ENCODE measurements around the gene AIMP2. TPM values are rescaled to one million over a fixed set of nuclear protein-coding genes. Genes with fewer than 3 reads are reported as not detected.
"Not testable (repeated sequence)": the region's sequence is repeated elsewhere in the genome, so short reads cannot be mapped to it uniquely, and the experiment has no call there.

The AIMP2 gene
- total RNA-seq, 1 donor: 6.4 TPM

GRCh38 chr7:6035686-6036085 lies 26.6 kb downstream of the AIMP2 start:
- Histone ChIP-seq H3K9me3 (ENCODE audit: low read depth, low read length) (no peaks in the 10 kb centered on the region), H3K4me3 (ENCODE audit: low read length) (no peak overlapping the region), H3K4me1 (ENCODE audit: insufficient read depth, low read length) (peaks cover 7% of the 10 kb centered on the region), H3K27me3 (ENCODE audit: insufficient read depth, low read length) (no peaks in the 10 kb centered on the region)

- H3K9me3 ChIP-seq (ENCODE audit: low read depth, low read length): no peaks in the 10 kb centered on the region
- no peaks in the 10 kb centered on the region for H3K27me3 ChIP-seq (ENCODE audit: insufficient read depth, low read length)
- no peak overlapping the region for H3K4me3 ChIP-seq (ENCODE audit: low read length)
- H3K4me1 ChIP-seq (ENCODE audit: insufficient read depth, low read length): no peaks in the 10 kb centered on the region
Measured at GRCh38 chr7:6049780-6050179, 40.7 kb downstream of the AIMP2 start.

- H3K4me1 ChIP-seq (ENCODE audit: insufficient read depth, low read length); H3K27me3 ChIP-seq (ENCODE audit: insufficient read depth, low read length); H3K4me3 ChIP-seq (ENCODE audit: low read length); H3K9me3 ChIP-seq (ENCODE audit: low read depth, low read length): not testable (repeated sequence)
Measured at GRCh38 chr7:6051185-6051584, 42.1 kb downstream of the AIMP2 start.

GRCh38 chr7:6056616-6057015 lies 47.5 kb downstream of the AIMP2 start:
- peaks cover 24% of the 10 kb centered on the region for H3K4me1 ChIP-seq (ENCODE audit: insufficient read depth, low read length)
- no peaks in the 10 kb centered on the region for H3K9me3 ChIP-seq (ENCODE audit: low read depth, low read length)
- H3K27me3 ChIP-seq (ENCODE audit: insufficient read depth, low read length): no peaks in the 10 kb centered on the region
- H3K4me3 ChIP-seq (ENCODE audit: low read length): no peak overlapping the region

- Histone ChIP-seq H3K4me1 (ENCODE audit: insufficient read depth, low read length) (peaks cover 24% of the 10 kb centered on the region), H3K4me3 (ENCODE audit: low read length) (no peak overlapping the region), H3K9me3 (ENCODE audit: low read depth, low read length) (no peaks in the 10 kb centered on the region), H3K27me3 (ENCODE audit: insufficient read depth, low read length) (no peaks in the 10 kb centered on the region)
Measured at GRCh38 chr7:6057316-6058129, 48.5 kb downstream of the AIMP2 start.

- H3K9me3 ChIP-seq (ENCODE audit: low read depth, low read length); H3K4me3 ChIP-seq (ENCODE audit: low read length); H3K27me3 ChIP-seq (ENCODE audit: insufficient read depth, low read length): not testable (repeated sequence)
- peaks cover 24% of the 10 kb centered on the region for H3K4me1 ChIP-seq (ENCODE audit: insufficient read depth, low read length)
Measured at GRCh38 chr7:6059941-6060340, 50.9 kb downstream of the AIMP2 start.

- no peaks in the 10 kb centered on the region for H3K9me3 ChIP-seq (ENCODE audit: low read depth, low read length)
- H3K27me3 ChIP-seq (ENCODE audit: insufficient read depth, low read length): no peaks in the 10 kb centered on the region
- H3K4me3 ChIP-seq (ENCODE audit: low read length): no peak overlapping the region
- H3K4me1 ChIP-seq (ENCODE audit: insufficient read depth, low read length): peaks cover 12% of the 10 kb centered on the region
Measured at GRCh38 chr7:6071406-6071805, 62.3 kb downstream of the AIMP2 start.

Other genes starting within 250 kb of the AIMP2 start
- gene RNF216, start 227.6 kb upstream of the AIMP2 start, total RNA-seq: 93.6 TPM
- gene OCM, start 128.5 kb upstream of the AIMP2 start, total RNA-seq: 0.52 TPM
- gene CCZ1, start 110.5 kb upstream of the AIMP2 start, total RNA-seq: 64.9 TPM
- gene RSPH10B, start 38.6 kb upstream of the AIMP2 start, total RNA-seq: 0.10 TPM
- 11.5 TPM for gene PMS2, start 223 bp upstream of the AIMP2 start, total RNA-seq
- not detected for gene ANKRD61, start 22.1 kb downstream of the AIMP2 start, total RNA-seq
- 173 TPM for gene EIF2AK1, start 49.9 kb downstream of the AIMP2 start, total RNA-seq
- gene USP42, start 95.7 kb downstream of the AIMP2 start, total RNA-seq: 22.0 TPM